ENCODE data around the gene NLN.
"Not testable (repeated sequence)": the region's sequence is repeated elsewhere in the genome, so short reads cannot be mapped to it uniquely, and the experiment has no call there.

NLN gene

GRCh38 chr5:65868509-65868908 is 146.5 kb downstream of the NLN start:
- TF ChIP-seq, protein P1, sequence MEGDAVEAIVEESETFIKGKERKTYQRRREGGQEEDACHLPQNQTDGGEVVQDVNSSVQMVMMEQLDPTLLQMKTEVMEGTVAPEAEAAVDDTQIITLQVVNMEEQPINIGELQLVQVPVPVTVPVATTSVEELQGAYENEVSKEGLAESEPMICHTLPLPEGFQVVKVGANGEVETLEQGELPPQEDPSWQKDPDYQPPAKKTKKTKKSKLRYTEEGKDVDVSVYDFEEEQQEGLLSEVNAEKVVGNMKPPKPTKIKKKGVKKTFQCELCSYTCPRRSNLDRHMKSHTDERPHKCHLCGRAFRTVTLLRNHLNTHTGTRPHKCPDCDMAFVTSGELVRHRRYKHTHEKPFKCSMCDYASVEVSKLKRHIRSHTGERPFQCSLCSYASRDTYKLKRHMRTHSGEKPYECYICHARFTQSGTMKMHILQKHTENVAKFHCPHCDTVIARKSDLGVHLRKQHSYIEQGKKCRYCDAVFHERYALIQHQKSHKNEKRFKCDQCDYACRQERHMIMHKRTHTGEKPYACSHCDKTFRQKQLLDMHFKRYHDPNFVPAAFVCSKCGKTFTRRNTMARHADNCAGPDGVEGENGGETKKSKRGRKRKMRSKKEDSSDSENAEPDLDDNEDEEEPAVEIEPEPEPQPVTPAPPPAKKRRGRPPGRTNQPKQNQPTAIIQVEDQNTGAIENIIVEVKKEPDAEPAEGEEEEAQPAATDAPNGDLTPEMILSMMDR (conservative IDR thresholded peaks at IDR 0.05): no peak
- H3K27ac ChIP-seq: no peak overlapping the region

- TF ChIP-seq, protein P1 (conservative IDR thresholded peaks at IDR 0.05): no peak
- no peak overlapping the region for H3K27ac ChIP-seq
Observed at GRCh38 chr5:65871182-65871581, 149.2 kb downstream of the NLN start.

DNA sequence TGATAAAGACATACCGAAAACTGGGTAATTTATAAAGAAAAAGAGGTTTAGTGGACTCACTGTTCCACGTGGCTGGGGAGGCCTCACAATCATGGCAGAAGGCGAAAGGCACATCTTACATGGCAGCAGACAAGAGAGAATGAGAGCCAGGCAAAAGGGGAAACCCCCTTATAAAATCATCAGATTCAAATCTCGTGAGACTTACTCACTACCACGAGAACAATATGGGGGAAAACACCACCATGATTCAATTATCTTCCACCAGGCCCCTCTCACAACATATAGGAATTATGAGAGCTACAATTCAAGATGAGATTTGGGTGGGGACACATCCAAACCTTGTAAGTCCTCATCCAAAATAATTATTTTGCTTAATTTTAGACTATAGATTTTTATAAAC is 149.8 kb downstream of the NLN start:
- not testable (repeated sequence) for H3K27ac ChIP-seq

GRCh38 chr5:65873181-65873750 is 151.3 kb downstream of the NLN start:
- no peak overlapping the region for H3K27ac ChIP-seq
- TF ChIP-seq, protein P1 (conservative IDR thresholded peaks at IDR 0.05): no peak

GRCh38 chr5:65874241-65874640 is 152.2 kb downstream of the NLN start:
- H3K27ac ChIP-seq: no peak overlapping the region
- TF ChIP-seq, protein P1 (conservative IDR thresholded peaks at IDR 0.05): no peak

- TF ChIP-seq, protein P1 (conservative IDR thresholded peaks at IDR 0.05): no peak
- H3K27ac ChIP-seq: no peak overlapping the region
Observed at GRCh38 chr5:65876496-65876895, 154.5 kb downstream of the NLN start.

- TF ChIP-seq, protein P1 (conservative IDR thresholded peaks at IDR 0.05): no peak
- no peak overlapping the region for H3K27ac ChIP-seq
Observed at GRCh38 chr5:65876970-65877369, 155.0 kb downstream of the NLN start.
